ENCODE measurements around the gene MANSC1. TPM values are rescaled to one million over a fixed set of nuclear protein-coding genes. Genes with fewer than 3 reads are reported as not detected.
"Not testable (repeated sequence)": the region's sequence is repeated elsewhere in the genome, so short reads cannot be mapped to it uniquely, and the experiment has no call there.

The MANSC1 gene
- total RNA-seq, 6 experiments from 2014 or later: 4.8 to 11.7 (median 10.0) TPM

DNA sequence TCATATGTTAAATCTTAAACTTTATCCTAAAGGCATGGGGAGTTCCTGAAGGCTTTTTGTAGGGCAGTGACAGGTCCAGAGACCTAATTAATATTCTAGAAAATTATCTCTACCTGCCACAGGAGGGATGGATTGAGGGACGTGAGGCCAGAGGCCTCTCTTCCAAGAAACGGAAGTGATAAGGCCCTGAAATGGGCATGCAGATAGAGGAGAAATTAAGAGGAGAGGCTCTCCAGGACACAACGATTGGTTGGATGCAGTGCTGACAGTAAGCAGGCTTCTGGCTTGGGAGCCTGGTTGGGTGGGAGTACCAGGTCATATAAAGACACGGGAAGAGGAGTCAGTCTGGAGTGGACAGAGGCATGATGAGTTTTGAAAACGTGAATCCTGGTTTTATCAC lies 3.8 kb upstream of the MANSC1 start:
- no peak overlapping the region for H3K27ac Mint-ChIP-seq
- no peaks in the 10 kb centered on the region for H3K36me3 Mint-ChIP-seq (ENCODE audit: low read depth)
- H3K4me3 Mint-ChIP-seq: no peak overlapping the region
- peaks cover 25% of the 10 kb centered on the region for H3K4me1 Mint-ChIP-seq (ENCODE audit: low read depth)
- peaks cover 2% of the 10 kb centered on the region for H3K27me3 Mint-ChIP-seq (ENCODE audit: insufficient read depth)
- H3K9me3 Mint-ChIP-seq: no peaks in the 10 kb centered on the region
- TF ChIP-seq, protein P1, sequence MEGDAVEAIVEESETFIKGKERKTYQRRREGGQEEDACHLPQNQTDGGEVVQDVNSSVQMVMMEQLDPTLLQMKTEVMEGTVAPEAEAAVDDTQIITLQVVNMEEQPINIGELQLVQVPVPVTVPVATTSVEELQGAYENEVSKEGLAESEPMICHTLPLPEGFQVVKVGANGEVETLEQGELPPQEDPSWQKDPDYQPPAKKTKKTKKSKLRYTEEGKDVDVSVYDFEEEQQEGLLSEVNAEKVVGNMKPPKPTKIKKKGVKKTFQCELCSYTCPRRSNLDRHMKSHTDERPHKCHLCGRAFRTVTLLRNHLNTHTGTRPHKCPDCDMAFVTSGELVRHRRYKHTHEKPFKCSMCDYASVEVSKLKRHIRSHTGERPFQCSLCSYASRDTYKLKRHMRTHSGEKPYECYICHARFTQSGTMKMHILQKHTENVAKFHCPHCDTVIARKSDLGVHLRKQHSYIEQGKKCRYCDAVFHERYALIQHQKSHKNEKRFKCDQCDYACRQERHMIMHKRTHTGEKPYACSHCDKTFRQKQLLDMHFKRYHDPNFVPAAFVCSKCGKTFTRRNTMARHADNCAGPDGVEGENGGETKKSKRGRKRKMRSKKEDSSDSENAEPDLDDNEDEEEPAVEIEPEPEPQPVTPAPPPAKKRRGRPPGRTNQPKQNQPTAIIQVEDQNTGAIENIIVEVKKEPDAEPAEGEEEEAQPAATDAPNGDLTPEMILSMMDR (IDR thresholded peaks at IDR 0.05): no peak
- no peak for DNase-seq

DNA sequence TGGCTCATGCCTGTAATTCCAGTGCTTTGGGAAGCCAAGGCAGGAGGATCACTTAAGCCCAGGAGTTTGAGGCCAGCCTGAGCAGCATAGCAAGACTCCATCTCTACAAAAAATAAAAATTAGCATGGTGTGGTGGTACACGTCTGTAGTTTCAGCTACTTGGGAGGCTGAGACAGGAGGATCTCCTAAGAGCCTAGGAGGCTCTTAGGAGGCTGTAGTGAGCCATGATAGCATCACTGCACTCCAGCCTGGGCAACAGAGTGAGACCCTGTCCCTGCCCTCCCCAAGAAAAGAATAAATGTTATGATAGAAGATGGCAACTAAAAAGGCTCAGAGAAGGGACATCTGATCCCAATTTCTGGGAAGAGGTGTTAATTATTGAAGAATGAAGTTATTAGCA lies 3.2 kb upstream of the MANSC1 start:
- no peaks in the 10 kb centered on the region for H3K36me3 Mint-ChIP-seq (ENCODE audit: low read depth)

DNA sequence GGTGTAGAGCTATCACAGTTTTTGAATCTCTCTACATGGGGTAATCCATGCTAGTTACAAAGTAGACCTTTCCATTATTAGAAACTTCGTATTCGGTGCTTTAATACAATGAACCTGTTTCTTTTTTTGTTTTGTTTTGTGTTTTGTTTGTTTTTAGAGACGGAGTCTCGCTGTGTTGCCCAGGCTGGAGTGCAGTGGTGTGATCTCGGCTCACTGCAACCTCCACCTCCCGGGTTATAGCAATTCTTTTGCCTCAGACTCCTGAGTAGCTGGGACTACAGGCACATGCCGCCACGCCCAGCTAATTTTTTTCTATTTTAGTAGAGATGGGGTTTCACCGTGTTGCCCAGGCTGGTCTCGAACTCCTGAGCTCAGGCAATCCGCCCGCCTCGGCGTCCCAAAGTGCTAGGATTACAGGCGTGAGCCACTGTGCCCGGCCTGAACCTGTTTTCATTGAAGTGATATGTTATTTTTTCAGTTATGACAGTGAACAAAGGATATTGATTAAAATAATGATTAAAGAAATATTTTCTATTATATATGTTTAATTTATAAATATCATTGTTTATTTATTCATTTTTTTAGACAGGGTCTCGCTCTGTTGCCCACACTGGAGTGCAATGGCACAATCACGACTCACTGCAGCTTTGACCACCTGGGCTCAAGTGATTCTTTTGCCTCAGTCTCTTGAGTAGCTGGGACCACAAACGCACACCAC lies 1.6 kb upstream of the MANSC1 start:
- peaks cover 11% of the 10 kb centered on the region for H3K4me1 Mint-ChIP-seq (ENCODE audit: low read depth)
- not testable (repeated sequence) for H3K27me3 Mint-ChIP-seq (ENCODE audit: insufficient read depth); H3K4me3 Mint-ChIP-seq; H3K9me3 Mint-ChIP-seq; H3K36me3 Mint-ChIP-seq (ENCODE audit: low read depth); DNase-seq; H3K27ac Mint-ChIP-seq

More for the DNA sequence above, 3.2 kb upstream of the MANSC1 start:
- Mint-ChIP-seq H3K9me3 (no peaks in the 10 kb centered on the region), H3K4me3 (no peak overlapping the region), H3K4me1 (ENCODE audit: low read depth) (peaks cover 20% of the 10 kb centered on the region), H3K27ac (no peak overlapping the region), H3K27me3 (ENCODE audit: insufficient read depth) (peaks cover 2% of the 10 kb centered on the region)
- DNase-seq: no peak
- TF ChIP-seq, protein P1 (IDR thresholded peaks at IDR 0.05): no peak

DNA sequence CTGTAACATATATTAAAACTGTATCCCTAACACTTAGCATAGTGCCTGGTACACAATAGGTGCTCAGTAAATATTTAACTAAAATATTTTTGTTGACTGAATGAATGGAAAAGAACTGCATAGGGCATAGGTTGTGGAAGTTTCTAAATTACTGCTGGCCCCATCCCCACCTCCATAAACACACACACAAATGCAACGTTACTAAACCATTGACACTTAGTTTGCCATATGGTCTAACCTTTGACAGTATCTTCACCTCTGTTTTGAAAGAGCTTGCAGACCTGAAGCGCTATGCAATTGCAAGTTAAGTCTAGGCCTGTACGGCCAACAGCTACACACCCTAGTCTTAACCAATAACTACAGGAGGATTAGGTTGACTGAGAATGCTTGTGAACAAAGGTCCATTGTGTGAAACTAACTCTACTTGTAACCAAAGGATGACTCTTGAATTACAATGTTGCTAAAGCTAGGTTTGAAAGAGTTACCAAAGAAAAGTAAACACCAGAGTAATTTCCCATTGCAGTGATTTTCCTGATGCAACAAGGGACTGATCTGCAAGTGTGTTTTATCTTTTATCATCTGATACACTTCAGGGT lies 924 bp upstream of the MANSC1 start:
- Mint-ChIP-seq H3K27me3 (ENCODE audit: insufficient read depth) (peaks cover 3% of the 10 kb centered on the region), H3K4me1 (ENCODE audit: low read depth) (peaks cover 8% of the 10 kb centered on the region; the same call in 1 of the 2 replicates), H3K9me3 (no peaks in the 10 kb centered on the region), H3K27ac (no peak overlapping the region), H3K4me3 (peak overlapping the region; percentile 70; the same call in 1 of the 2 replicates), H3K36me3 (ENCODE audit: low read depth) (no peaks in the 10 kb centered on the region)
- no peak for DNase-seq
- TF ChIP-seq, protein P1 (IDR thresholded peaks at IDR 0.05): no peak

DNA sequence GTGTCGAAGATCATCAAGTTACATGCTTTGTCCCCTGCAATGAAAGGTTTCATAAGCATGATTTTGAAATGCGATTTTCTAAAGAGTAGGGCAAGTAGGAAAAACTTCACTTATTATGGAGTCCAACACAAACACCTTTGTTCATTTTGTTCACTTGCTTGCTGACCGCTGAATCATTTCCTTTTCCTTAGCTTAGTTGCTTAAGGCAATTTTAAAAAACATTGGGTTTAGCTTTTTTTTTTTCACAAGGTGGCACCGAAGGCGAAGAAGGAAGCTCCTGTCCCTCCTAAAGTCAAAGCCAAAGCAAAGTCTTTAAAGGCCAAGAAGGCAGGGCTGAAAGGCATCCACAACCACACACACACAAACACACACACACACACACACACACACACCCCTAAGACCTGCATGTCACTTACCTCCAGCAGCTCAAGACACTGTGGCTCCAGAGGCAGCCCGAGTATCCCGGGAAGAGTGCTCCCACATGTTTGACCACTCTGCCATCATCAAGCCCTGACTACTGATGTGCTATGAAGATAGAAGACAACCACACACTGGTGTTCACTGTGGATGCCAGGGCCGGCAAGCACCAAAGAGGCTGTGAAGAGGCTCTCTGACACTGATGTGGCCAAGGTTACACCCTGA lies 11.4 kb downstream of the MANSC1 start:
- Mint-ChIP-seq H3K27me3 (ENCODE audit: insufficient read depth) (no peaks in the 10 kb centered on the region; the same call in none of the 2 replicates), H3K27ac (peak overlapping the region; percentile 38; the same call in 1 of the 2 replicates), H3K4me1 (ENCODE audit: low read depth) (peaks cover 36% of the 10 kb centered on the region), H3K9me3 (no peaks in the 10 kb centered on the region), H3K36me3 (ENCODE audit: low read depth) (no peaks in the 10 kb centered on the region), H3K4me3 (no peak overlapping the region)
- no peak for DNase-seq
- TF ChIP-seq, protein P1 (IDR thresholded peaks at IDR 0.05): no peak

DNA sequence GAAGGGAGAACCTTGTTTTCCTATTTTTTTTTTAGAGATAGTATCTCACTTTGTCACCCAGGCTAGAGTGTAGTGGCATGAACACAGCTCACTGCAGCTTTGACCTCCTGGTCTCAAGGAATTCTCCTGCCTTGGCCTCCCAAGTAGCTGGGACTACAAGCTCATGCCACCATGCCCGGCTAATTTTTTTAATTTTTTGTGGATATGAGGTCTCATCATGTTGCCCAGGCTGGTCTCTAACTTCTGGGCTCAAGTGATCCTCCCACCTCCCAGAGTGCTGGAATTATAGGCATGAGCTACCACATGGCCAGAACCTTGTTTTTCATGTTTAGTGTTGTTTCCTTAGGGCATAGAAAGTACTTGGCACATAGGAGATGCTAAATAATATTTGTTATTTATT lies 13.5 kb downstream of the MANSC1 start:
- Mint-ChIP-seq H3K36me3 (ENCODE audit: low read depth) (no peaks in the 10 kb centered on the region), H3K27me3 (ENCODE audit: insufficient read depth) (peaks cover 2% of the 10 kb centered on the region), H3K9me3 (no peaks in the 10 kb centered on the region), H3K4me1 (ENCODE audit: low read depth) (peaks cover 39% of the 10 kb centered on the region), H3K27ac (no peak overlapping the region), H3K4me3 (no peak overlapping the region)
- TF ChIP-seq, protein P1 (IDR thresholded peaks at IDR 0.05): no peak
- no peak for DNase-seq

Data from HFFc6 (cell line).